Stimulated activated CD8-positive, alpha-beta memory T cell treated with anti-CD3 and anti-CD28 coated beads, Interleukin-7, amount 100 ng/mL, for 48 hours (primary cell): ENCODE results near the gene ADGRD1.
"Not testable (repeated sequence)": the region's sequence is repeated elsewhere in the genome, so short reads cannot be mapped to it uniquely, and the experiment has no call there.

Source experiments
- DNase-seq, 2 donors: peaks; one replicate each; pipeline ENCODE4 v3.0.0-alpha.2; 2020; ENCODE audit warnings: low read depth in 1 of 2; ENCODE audit errors: extremely low read depth in 1 of 2

ADGRD1 gene

GRCh38 chr12:130953771-130954543 is at the start of gene ADGRD1:
Gene ADGRD1 (plus strand): TSS chr12:130953907. CDS start chr12:130954466, 559 bp downstream.
- no peak for DNase-seq

GRCh38 chr12:130904064-130904463 is 49.6 kb upstream of the ADGRD1 start:
- DNase-seq: no peak

- DNase-seq: not testable (repeated sequence)
Observed at GRCh38 chr12:130904936-130905455, 48.7 kb upstream of the ADGRD1 start.

GRCh38 chr12:130909111-130909510 is 44.6 kb upstream of the ADGRD1 start:
- DNase-seq: no peak

- no peak for DNase-seq
Observed at GRCh38 chr12:130911193-130911592, 42.5 kb upstream of the ADGRD1 start.

GRCh38 chr12:130911933-130912332 is 41.8 kb upstream of the ADGRD1 start:
- DNase-seq: no peak

- no peak for DNase-seq
Observed at GRCh38 chr12:130916241-130916911, 37.3 kb upstream of the ADGRD1 start.

- DNase-seq: no peak
Observed at GRCh38 chr12:130917607-130918006, 36.1 kb upstream of the ADGRD1 start.

- DNase-seq: no peak
Observed at GRCh38 chr12:130919086-130919485, 34.6 kb upstream of the ADGRD1 start.

- no peak for DNase-seq
Observed at GRCh38 chr12:130920119-130920703, 33.5 kb upstream of the ADGRD1 start.

- no peak for DNase-seq
Observed at GRCh38 chr12:130920723-130921381, 32.9 kb upstream of the ADGRD1 start.

GRCh38 chr12:130922511-130922953 is 31.2 kb upstream of the ADGRD1 start:
- no peak for DNase-seq

GRCh38 chr12:130924966-130925665 is 28.6 kb upstream of the ADGRD1 start:
- DNase-seq: no peak

GRCh38 chr12:130925666-130926015 is 28.1 kb upstream of the ADGRD1 start:
- DNase-seq: no peak

GRCh38 chr12:130929363-130929762 is 24.3 kb upstream of the ADGRD1 start:
- DNase-seq: no peak

- DNase-seq: no peak
Observed at GRCh38 chr12:130932061-130932930, 21.4 kb upstream of the ADGRD1 start.

- no peak for DNase-seq
Observed at GRCh38 chr12:130933269-130933995, 20.3 kb upstream of the ADGRD1 start.

- no peak for DNase-seq
Observed at GRCh38 chr12:130934753-130935152, 19.0 kb upstream of the ADGRD1 start.

- no peak for DNase-seq
Observed at GRCh38 chr12:130936561-130936960, 17.1 kb upstream of the ADGRD1 start.
